Measurements from ENCODE around the gene MDFI.
A peak's percentile ranks its signal among the peaks of the same experiment; 100 is the strongest.

Gene MDFI

GRCh38 chr6:41673704-41674000 lies 35.4 kb downstream of the MDFI start:
- no peak for DNase-seq (ENCODE audit: low spot score)

DNA sequence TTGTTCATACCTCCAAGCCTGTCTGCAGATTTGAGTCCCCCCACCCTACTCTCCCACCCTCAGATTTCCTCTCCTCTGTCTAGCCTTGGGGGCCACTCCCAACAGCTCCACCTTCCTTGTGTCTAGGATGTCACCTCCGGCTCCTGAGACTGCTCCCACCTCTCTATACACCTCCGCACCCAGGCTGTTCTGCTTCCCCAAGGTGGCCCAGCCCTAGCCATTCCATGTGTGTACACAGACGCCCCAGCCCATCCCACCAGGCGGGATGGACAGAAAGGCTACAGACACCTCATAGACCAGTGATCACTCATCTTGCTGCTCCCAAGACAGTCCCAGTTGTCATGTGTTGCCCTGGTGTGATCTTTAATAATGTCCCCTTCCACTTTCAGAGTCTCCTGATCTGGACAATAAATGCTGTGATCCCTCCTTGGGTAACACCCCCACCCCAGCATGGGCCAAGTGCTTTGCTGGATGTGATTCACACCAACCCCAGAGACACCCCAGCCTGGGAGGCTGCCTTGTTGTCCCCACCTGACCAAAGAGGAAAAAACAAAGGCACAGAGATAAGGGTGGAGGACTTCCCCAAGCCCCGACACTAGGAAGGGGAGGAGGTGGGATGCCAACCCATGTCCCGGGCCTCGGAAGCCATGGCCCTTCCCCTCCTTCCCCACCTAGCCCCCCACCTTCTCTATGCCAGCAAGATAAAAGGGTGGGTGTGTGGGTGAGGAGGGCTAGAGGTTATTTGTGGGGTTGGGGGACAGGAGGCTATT lies 36.1 kb downstream of the MDFI start:
- no peak for DNase-seq (ENCODE audit: low spot score)

- no peak for DNase-seq (ENCODE audit: low spot score)
These were observed 37.0 kb downstream of the MDFI start for GRCh38 chr6:41675176-41675775.

GRCh38 chr6:41675992-41676391 lies 37.7 kb downstream of the MDFI start:
- DNase-seq (ENCODE audit: low spot score) = no peak

GRCh38 chr6:41676431-41676830 lies 38.2 kb downstream of the MDFI start:
- DNase-seq (ENCODE audit: low spot score) = no peak

DNA sequence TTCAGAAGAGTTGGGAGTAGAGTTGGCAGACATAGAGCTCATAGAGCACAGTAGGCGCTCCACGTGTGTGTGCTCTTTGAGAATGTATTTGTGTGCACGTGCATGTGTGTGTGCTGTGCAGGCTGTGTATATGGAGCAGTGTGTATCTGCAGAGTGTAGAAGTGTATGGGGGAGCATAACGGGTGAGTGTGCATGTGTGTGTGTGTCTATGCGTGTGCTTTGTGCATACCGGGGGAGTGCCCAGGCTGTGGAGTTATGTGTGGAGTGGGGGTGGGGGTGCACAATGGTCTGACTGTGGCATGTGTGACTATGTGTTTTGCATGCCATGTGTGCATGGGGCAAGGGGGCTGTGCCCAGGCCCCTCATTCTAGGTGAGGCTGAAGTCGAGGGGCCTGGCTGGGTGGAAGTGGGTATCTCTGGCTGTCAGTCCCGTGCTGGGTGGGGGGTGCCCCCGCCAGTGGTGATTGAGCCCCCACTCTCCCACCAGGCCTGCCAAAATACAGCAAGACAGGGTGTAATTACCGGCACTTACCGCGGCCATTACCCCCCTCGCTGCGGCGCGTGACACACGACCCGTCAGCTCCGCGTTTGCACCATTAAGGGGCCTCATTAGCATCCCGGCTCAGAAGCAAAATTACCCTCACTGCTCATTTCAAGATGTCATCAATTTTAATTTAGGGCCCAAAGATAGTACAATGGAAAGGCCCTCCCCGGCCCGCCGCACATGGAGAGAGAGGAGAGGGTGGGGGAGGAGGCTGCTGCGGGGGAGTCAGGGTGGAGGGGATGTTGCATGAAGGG lies 39.1 kb downstream of the MDFI start:
- DNase-seq (ENCODE audit: low spot score) = no peak

DNA sequence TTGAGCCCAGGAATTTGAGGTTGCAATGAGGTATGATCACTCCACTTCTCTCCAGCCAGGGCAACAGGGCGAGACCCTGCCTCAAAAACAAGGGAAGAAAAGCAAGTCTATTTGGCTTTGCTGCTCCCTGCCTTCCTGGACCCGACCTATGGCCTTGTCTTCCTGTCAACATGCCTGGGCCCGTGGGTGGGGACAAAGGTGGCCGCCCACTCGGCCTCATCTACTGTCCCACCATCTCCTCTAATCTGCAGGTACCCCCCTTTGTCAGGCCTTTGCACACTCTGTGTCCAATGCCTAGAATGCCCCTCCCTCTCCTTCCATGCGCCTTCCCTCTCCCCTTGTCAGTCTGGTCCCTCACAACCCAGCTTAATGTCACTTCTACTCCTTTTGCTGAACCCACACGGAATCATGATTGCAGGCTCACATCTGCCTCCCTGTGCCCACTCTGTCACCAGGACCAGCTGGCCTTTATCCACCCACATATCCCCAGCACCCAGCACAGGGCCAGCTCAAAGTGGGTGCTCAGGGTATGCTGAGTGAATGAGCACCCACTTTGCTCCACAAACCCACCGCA lies 40.3 kb downstream of the MDFI start:
- no peak for DNase-seq (ENCODE audit: low spot score)

DNA sequence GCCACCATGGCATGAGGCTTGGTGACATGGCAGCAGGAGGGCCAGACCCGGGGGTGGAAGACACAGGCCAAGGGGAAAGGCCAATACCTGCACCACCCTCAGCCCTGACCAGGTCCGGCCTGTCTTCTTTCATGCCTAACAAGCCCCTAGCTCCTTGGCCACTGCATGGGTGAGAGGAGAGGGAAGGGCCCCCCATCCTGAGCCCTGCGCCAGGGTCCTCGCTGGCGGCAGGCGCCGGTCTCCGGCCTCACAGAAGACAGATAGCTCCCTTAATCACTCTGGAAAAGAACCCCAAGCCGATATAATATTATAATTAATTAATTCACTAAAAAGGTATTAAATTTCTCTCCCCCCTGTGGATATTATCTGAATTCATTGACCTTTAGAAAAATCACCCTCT lies 41.4 kb downstream of the MDFI start:
- no peak for DNase-seq (ENCODE audit: low spot score)

GRCh38 chr6:41680182-41680965 lies 42.1 kb downstream of the MDFI start:
- no peak for DNase-seq (ENCODE audit: low spot score)

DNA sequence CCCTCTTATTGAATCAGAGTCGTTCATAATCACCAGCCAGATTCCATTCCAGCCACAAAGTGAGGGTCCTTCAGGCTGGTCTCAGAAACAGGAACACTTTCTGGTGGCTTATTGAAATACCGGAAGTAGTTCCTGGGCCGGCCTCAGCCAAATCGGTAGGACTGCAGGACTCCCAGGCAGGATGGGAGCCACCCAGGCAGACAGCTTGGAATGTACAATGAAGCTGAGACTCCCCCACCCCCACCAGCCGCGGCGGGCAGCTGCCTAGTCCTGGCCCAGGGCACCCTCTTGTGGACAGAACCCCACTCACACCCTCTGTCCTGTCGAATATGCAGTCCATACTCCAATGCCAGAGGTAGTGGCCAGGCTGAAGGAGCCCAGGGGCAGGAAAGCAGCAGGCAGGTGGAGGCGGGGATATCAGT lies 43.8 kb downstream of the MDFI start:
- DNase-seq (ENCODE audit: low spot score) = peak; percentile 41

DNA sequence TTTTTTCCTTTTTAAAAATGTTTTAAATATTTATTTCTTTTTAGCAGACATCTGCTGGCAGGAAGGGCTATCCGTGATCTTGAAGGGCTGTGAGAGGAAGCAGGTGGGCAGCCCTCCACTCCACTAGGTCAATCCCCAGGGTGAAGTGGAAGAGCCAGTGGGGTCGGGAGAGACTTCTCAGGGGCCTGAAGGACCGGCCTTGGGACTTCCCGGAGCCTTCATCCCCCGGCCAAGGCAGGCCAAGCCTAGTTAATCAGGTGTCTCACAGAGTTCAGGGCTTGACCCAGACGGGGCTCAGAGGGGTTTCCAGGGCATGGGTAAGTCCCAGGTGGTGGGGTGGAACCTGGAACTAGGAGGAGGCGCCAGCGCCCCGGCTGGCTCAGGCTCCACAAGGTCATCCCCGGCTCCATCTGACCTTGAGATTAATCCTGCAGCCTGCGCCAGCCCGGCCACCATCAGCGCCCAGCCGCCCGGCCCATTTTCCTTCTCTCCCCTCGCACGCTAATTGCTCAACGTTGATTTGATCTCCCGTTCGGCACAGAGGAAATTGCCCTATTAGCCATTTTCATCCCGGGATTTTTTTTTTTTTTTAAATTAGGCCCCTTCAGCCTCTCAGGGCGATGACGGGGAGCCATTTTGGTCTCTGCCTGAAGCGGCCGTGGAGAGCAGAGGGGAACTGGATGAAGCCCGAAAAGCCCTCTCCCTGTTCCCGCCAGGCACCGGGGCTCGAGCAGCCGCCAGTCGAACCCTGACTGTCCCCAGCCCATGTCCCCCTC lies 44.4 kb downstream of the MDFI start:
- DNase-seq (ENCODE audit: low spot score) = no peak

DNA sequence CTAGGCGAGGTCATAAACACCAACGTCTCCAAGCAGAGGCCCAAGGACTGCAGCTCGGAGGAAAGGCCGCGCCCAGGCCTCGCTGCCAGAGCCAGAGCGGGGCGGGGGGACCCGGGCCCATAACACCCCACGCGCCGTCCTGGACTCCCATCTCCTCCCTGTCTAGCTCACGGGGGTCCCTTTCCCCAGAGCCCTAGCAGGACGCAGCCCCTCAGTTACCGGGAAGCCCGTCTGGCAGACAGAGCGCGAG lies 44.9 kb downstream of the MDFI start:
- DNase-seq (ENCODE audit: low spot score) = no peak

DNA sequence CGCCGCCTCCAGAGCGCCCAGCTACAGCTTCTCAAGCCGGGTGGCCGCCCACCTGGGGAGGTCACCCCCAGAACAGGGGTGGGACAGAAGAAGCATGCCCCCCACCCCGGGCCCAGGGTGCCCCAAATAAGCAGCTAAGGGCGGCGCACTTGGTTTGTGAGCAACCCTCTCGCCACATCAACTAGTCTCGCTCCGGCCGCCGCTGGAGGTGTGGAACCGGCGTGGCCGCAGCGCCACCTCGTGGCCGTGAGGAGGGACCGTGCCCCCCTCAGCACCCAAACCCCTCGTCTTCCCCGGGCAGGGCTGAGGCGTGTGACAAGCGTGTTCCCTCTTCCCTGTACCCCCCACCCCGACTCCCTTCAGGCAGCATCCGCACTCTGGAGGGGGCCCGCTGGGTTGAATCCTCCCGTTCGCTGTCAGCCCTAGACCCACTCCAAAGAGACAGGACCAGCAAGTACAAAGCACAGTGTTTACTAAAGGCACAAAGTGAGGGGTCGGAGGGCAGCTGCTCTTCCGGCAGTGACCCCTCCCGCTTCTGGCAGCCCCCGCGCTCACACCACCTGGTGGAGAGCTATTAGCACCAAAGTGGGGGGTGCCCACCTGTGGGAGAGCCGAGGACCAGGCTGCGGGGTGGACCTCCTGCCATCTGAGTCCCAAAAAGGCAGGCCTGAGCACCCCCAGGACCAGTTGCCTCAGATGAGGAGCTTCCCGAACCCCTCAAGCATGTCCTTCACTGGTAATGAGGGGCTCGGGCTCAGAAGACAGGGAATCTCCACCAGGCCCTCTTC lies 45.4 kb downstream of the MDFI start:
- peak; percentile 63 for DNase-seq (ENCODE audit: low spot score)

GRCh38 chr6:41684311-41685180 lies 46.3 kb downstream of the MDFI start:
- no peak for DNase-seq (ENCODE audit: low spot score)

GRCh38 chr6:41685641-41686380 lies 47.5 kb downstream of the MDFI start:
- no peak for DNase-seq (ENCODE audit: low spot score)

DNA sequence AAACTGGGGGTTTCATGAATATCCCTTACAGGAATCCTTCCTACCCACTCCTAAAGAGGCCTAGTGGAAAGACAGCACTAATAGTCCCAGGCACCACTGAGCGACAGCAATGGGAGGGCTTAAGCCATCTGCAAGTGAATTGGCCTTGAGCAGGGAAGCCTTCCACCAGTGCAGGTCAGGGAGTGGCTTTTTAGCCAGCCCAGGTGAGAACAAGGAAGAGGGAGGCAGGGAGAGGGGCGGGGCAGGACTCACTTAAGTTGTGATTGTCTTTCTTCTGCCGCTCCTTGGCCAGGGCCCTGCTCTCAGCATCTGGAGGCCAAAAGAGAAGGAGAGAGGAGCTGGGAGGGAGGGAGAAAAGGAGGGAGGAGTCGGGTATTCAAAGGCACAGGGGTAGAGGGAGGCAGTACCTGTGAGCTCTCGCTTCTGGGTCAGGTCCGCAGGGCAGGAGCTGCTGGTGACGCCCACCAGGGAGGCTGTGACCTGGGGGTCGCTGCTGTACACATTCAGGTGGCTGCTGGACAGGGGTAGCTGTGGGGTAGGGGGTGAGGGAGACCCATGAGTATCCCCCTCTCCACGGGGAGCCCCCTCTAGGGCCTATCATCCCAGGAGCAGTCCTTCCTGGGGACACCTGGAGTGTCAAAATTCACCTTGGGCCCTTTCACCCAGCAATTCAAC lies 49.4 kb downstream of the MDFI start:
- no peak for DNase-seq (ENCODE audit: low spot score)

DNA sequence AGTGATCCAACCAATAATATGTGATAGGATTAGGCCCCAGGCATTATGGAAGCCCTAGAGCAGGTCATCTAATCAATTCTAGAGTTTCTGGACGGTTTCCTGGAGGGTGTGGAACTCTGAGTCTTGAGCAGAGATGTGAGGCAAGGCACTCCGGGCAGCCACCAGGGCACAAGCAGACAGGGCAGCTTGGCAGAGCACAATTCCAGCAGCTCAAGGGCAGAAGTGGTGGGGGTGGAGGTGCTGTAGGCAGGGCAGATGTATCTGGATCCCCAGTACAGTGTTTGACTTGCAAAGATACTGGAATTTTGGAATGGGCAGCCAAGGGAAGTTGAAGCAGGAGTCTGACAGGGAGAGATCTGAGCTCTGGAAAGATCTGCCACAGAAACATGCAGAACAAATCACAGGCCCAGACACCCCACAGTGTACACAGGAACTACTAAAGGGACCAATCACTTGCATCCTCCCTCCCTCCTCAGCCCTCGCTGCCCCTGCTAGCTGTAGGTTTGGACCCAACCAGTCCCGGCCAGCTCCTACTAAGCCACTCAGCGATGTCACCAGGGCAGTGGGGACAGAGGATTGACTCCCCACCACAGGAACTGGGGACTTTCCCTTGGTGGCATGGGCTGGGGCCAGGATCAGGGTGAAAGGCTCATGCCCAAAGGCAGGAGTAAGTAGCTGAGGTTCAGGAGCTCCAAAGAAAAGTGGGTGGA lies 50.1 kb downstream of the MDFI start:
- DNase-seq (ENCODE audit: low spot score) = no peak

Measured in hematopoietic multipotent progenitor cell treated with erythropoietin and hydrocortisone succinate and interleukin-3 and kit ligand, for 15 days (in vitro differentiated cells).